Activated T-cell treated with anti-CD3 and anti-CD28 coated beads for 4 hours (primary cell): Measurements from ENCODE around the gene PREB.

Experiments used
- DNase-seq: peaks from one replicate; pipeline ENCODE4 v3.0.0-alpha.2; 2020

PREB gene

DNA sequence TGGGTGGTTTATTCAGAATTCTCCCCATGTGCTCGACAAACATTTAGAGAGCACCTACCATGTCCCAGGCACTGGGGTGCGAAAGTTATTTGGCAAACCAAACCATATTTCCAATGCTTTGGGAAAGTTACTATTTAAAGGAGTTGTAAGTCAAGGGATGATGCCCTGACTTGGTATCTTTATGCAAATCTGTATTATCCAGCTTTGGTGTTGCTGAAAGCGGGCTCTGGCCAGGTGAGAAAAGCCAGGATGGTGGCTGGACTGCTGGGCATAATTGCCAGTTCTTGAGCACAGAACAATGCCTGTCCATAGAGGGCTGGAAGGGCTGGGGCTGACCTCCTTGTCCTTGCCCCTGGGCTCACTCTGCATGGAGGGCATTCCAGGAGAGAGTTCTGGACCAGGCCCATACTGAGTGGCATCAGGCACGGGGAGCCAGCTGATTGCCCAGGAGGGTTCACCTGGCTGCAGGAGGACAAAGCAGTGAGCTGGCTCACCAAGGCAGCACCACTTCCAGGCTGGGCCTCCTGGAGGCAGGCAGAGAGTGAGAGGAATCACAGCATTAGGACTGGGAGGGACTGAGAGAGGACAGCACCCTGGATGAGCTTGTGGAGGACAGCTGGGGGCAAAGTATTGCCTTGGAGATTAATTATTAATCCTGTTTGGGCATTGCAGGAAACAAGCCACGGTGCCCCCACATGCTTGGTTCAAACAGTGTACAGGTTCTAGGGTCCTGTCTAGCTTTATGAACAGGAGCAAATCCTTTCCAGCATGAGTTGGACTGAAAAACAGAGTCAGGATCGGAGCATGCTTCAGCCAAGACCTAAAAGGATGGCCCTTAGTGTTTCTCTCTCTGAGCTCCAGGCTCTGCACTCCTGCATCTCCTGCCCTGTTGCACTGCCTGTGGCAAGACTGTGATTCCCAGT is 40.7 kb downstream of the PREB start:
- no peak for DNase-seq

DNA sequence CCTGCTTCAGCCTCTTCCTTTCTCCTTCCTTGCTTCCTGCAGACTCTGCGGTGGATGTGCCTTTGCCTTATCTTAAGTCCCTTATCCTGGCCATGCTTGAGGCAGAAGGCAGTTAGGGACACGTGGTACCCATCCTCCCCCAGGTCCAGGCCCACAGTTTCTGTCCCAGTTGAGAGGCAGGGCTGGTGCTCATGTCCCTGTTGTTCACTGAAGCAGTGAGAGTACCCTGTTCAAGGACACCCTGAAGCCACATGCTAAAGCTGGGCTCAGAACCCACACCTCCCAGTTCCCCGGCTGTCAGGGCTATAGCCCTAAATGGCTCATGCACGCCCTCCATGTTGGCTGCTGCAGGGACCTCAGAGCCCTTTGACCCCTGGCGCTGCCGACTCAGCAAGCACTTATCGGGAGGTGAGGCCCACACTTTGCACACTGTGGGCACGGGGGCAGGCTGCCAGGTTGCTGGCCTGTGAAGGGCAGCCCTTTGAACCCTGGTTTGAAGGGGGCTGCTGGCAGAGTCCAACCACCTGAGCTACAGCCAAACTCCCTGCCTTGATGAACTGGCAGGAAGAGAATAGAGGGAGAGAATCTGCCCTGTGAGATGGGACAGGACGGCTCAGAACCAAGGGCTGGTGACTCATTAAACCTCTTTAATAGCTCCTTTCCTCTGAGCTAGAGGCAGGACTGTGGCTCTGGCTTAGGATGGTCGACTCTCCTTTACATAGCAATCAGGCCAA is 41.6 kb downstream of the PREB start:
- DNase-seq: no peak

DNA sequence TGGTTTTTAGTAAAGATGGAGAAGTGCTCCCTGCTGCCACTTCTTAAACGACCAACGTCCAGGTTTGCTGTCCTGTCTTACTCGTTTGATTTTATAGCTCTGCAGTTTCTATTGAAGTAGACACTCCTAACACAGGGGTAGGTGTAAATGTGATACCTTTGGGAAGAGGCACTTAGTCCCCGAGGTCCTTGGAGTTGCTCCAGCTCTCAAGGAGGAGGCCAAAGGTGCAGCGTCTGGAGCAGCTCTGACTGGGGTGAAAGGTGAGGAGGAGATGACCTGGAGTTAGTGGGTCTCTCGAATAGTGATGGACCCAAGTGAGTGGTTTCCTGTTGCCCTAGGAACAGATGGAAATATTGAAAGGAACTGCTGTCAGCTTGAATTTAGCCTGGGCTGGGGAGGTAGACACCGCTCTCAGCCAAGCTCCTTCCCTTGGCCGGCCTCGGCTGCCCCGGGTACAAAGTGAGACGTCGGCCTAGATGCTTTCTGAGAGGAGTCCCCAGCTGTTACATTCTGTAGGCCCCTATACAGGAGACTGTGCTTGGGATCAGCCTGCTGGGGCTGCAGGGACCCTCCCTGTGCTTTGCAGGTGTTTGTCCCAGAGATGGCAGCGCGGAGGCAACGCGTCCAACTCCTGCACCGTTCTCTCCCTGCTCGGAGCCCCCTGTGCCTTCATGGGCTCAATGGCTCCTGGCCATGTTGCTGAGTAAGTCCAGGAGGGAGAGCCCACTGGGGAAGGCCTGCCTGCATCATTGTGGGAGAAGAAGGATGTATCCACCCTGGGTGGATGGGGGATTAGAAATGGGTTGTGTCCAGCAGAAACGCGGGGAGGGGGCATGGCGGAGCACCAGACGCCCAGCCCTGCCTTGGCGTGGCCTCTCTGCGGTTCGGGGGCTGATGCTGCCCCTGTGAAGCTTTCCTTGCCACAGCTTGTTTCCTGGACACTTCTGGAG is 42.4 kb downstream of the PREB start:
- DNase-seq: no peak

DNA sequence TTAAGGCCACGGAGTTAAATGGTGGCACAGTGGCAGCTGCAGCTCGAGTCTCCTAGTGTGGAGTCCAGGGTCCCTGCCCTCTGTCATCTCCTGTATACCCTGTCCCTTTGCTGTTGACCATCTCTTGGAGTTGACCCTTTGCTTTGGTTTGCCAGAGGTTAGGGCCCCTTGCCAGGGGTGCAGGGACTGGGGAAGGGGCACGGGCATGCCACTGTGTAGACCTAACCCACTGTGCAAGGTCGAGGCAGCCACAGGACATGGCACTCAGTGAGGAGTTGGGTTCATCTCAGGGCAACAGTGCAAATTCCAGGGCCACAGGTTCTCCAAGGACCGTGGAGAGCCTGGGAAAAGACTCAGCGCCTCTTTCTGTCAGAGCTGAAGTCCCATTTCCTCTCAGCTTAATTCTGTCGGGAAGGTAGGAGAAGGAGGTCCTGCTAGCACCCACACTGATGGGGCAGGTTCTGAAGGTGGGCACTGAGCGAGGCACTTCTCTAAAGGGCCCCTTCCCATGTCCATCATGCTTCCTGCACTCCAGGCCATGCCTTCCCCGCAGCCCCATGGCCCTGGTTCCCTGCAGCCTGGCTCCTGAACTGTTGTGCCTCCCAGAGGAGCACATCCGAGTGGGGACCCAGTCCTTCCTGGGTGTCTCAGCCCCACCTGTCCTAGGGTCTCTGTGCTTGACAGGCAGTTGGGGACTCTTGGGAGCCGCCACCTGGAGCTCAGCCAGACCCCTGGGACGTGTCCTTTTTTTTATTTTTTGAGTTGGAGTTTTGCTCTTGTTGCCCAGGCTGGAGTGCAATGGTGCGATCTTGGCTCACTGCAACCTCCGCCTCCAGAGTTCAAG is 45.1 kb downstream of the PREB start:
- no peak for DNase-seq

DNA sequence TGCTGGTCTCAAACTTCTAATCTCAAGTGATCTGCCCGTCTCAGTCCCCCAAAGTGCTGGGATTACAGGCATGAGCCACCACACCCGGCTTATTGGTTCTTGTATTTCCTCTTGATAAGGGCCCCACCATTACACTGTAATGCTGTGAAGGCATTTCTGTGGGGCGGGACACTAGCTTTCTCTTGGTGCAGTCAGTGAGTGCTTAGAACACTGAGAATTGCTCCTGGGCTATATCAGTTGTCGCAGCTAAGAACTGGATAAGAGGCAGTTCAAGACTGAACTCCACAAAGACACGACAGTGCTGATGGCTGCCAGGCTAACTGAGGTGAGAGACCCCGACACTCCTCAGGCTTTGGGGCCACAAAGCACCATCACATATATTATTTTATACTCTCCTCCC is 45.8 kb downstream of the PREB start:
- no peak for DNase-seq

GRCh38 chr2:27087823-27088410 is 46.5 kb downstream of the PREB start:
- DNase-seq: no peak

- DNase-seq: no peak
Measured at GRCh38 chr2:27086724-27087593, 47.5 kb downstream of the PREB start, which contains the start of gene KHK. TSS of gene KHK (plus strand) at chr2:27086772. CDS start at chr2:27087260, 488 bp downstream.

GRCh38 chr2:27086090-27086723 is 48.2 kb downstream of the PREB start:
- peak; percentile 97 for DNase-seq

- DNase-seq: no peak
Measured at GRCh38 chr2:27085673-27086089, 48.8 kb downstream of the PREB start.

DNA sequence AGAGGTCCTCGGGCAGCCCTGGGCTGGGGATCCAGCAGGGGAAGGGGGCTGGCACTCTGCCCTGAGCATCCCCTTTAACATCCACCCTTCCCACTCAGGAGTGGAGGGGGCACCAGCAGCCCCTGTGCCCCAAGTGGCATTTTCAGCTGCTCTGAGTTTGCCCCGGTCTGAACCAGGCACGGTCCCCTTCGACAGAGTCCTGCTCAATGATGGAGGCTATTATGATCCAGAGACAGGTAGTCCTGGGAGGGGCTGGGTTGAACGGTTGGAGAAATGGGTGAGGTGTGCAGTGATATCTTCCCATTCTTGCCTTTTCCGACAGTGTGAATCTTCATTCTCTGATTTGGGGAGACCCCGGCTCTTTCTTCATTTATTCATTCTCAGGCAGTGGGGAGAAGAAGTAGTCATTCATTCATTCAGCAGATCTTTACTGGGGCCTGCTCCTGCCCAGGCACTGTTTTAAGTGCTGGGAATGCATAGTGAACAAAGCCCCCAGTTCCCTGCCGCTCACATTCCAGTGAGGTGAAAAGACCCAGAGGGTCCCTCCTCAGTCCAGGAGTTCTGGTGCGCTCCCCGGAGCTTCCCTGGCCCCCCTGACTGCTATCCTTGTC is 49.3 kb downstream of the PREB start:
- no peak for DNase-seq

- DNase-seq: no peak
Measured at GRCh38 chr2:27084297-27085061, 50.0 kb downstream of the PREB start.

- no peak for DNase-seq
Measured at GRCh38 chr2:27083410-27084296, 50.8 kb downstream of the PREB start.

- DNase-seq: no peak
Measured at GRCh38 chr2:27082773-27083409, 51.5 kb downstream of the PREB start.

DNA sequence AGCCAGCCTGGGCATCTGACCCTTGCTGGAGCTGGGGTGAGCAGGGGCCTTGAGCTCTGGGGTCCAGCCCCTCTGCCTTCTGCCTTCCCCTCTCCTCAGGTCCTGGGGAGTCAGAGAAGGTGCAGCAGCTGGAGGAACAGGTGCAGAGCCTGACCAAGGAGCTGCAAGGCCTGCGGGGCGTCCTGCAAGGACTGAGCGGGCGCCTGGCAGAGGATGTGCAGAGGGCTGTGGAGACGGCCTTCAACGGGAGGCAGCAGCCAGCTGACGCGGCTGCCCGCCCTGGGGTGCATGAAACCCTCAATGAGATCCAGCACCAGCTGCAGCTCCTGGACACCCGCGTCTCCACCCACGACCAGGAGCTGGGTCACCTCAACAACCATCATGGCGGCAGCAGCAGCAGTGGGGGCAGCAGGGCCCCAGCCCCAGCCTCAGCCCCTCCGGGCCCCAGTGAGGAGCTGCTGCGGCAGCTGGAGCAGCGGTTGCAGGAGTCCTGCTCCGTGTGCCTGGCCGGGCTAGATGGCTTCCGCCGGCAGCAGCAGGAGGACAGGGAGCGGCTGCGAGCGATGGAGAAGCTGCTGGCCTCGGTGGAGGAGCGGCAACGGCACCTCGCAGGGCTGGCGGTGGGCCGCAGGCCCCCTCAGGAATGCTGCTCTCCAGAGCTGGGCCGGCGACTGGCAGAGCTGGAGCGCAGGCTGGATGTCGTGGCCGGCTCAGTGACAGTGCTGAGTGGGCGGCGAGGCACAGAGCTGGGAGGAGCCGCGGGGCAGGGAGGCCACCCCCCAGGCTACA is 52.3 kb downstream of the PREB start:
- no peak for DNase-seq
